B cell (primary cell): ENCODE results near the gene NOTCH1.

ENCODE experiments used
- EZH2 ChIP-seq: IDR thresholded peaks from 2 replicates; pipeline ENCODE4 v1.6.1; 2012; ENCODE audit warnings: borderline replicate concordance, low read depth, mild to moderate bottlenecking, moderate library complexity, low read length; ENCODE audit not compliant: insufficient read depth, poor library complexity, severe bottlenecking
- TF ChIP-seq, protein P1 (sequence below): fragments of 200-600 bp; IDR thresholded peaks from one replicate; pipeline ENCODE4 v1.8.0; 2022; ENCODE audit warnings: antibody characterized with exemption, mild to moderate bottlenecking

DNA sequence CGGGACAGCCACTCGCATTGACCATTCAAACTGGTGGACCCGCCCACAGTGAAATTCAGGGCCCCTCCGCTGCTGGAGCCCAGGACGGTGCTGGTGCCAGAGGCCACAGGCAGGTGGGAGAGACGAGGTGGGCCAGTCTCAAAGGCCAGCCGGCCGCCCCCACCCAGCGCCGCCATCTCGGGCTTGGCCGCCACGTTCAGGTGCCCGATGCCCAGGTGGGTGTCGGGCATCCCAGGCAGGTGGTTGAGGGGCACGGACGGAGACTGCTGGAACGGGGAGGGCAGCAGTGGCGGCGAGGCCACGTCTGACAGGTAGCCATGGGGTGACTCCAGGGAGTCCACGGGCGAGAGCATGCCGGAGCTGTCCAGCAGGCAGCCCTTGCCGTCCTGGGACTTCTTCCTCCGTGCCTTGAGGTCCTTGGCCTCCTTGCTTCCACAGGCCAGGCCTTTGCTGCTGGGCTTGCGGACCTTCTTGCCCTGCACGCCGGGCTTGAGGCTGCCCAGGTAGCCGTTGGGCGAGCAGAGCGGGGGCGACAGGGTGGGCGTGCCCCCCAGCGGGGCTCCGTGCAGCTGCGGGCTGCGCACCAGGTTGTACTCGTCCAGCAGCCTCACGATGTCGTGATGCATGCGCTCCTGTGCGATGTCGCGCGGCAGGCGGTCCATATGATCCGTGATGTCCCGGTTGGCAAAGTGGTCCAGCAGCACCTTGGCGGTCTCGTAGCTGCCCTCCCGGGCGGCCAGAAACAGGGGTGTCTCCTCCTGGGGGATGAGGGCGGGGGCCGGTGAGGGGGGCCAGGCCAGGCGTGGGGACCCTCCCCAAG lies 48.8 kb downstream of the NOTCH1 start:
- TF ChIP-seq, protein P1, sequence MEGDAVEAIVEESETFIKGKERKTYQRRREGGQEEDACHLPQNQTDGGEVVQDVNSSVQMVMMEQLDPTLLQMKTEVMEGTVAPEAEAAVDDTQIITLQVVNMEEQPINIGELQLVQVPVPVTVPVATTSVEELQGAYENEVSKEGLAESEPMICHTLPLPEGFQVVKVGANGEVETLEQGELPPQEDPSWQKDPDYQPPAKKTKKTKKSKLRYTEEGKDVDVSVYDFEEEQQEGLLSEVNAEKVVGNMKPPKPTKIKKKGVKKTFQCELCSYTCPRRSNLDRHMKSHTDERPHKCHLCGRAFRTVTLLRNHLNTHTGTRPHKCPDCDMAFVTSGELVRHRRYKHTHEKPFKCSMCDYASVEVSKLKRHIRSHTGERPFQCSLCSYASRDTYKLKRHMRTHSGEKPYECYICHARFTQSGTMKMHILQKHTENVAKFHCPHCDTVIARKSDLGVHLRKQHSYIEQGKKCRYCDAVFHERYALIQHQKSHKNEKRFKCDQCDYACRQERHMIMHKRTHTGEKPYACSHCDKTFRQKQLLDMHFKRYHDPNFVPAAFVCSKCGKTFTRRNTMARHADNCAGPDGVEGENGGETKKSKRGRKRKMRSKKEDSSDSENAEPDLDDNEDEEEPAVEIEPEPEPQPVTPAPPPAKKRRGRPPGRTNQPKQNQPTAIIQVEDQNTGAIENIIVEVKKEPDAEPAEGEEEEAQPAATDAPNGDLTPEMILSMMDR = no peak
- TF ChIP-seq EZH2 = no peak
